RWPE1 (cell line): Measurements from ENCODE around the gene INPP5A.
A peak's percentile ranks its signal among the peaks of the same experiment; 100 is the strongest.

Experiments used
- CTCF ChIA-PET: fragments of 350-600 bp; sonication (Branson Sonifier 250); formaldehyde crosslinking; extraction: SDS; loops from one replicate; lab custom pipeline; 2021; lab: Yijun Ruan, JAX
- POLR2A ChIA-PET: fragments of 400-600 bp; formaldehyde crosslinking; extraction: SDS; loops from one replicate; lab custom pipeline; 2020; ENCODE audit warnings: antibody characterized with exemption; ENCODE audit not compliant: low non-redundant PET; lab: Yijun Ruan, JAX
- DNase-seq: peaks from one replicate; pipeline ENCODE4 v3.0.0; 2012; ENCODE audit warnings: low spot score
- H3K27ac ChIP-seq: fragments of 450-650 bp; 2 replicates; pipeline ENCODE4 v1.5.1; 2017
- CTCF ChIP-seq: fragments of 450-650 bp; conservative IDR thresholded peaks from 2 replicates; pipeline ENCODE4 v1.5.1; 2017; ENCODE audit warnings: low read depth, mild to moderate bottlenecking

INPP5A gene

GRCh38 chr10:132684164-132684891, 146.7 kb downstream of the INPP5A start:
- TF ChIP-seq CTCF, result no peak
- peak overlapping the region; percentile 72; the same call in 1 of the 2 replicates for H3K27ac ChIP-seq
- CTCF ChIA-PET, result interaction anchor here (0.8 to 1.9 kb wide), 3 partner anchors 25 to 81 kb away, joined by 3 to 8 read pairs (median 4); no protein-coding TSS in a partner anchor
- POLR2A ChIA-PET, result no interaction called here
- DNase-seq, result no peak

- CTCF ChIA-PET, result interaction anchor here (1.2 to 1.9 kb wide), 2 partner anchors 31 to 80 kb away, joined by 4 to 8 read pairs; no protein-coding TSS in a partner anchor
- peak; percentile 71 for DNase-seq
- TF ChIP-seq CTCF, result no peak
- POLR2A ChIA-PET, result no interaction called here
- H3K27ac ChIP-seq, result peak overlapping the region; percentile 72
Observed at GRCh38 chr10:132685101-132685891, 147.7 kb downstream of the INPP5A start.

- TF ChIP-seq CTCF, result no peak
- DNase-seq, result no peak
- H3K27ac ChIP-seq, result peak overlapping the region; percentile 72
- ChIA-PET POLR2A (no interaction called here), CTCF (interaction anchor here (0.7 kb wide), 1 partner anchor 571 kb away, joined by 3 read pairs; no protein-coding TSS in a partner anchor)
Observed at GRCh38 chr10:132685921-132686680, 148.5 kb downstream of the INPP5A start.

- DNase-seq, result no peak
- ChIA-PET POLR2A (no interaction called here), CTCF (interaction anchor here (0.7 kb wide), 1 partner anchor 570 kb away, joined by 3 read pairs; no protein-coding TSS in a partner anchor)
- no peak overlapping the region for H3K27ac ChIP-seq
- no peak for TF ChIP-seq CTCF
Observed at GRCh38 chr10:132687181-132687892, 149.8 kb downstream of the INPP5A start.

- no peak for DNase-seq
- H3K27ac ChIP-seq, result no peak overlapping the region
- CTCF ChIA-PET, result no interaction called here
- POLR2A ChIA-PET, result no interaction called here
- TF ChIP-seq CTCF, result no peak
Observed at GRCh38 chr10:132687893-132688579, 150.4 kb downstream of the INPP5A start.
